Smooth muscle cell (in vitro differentiated cells): ENCODE data around the gene IHH. TPM values are rescaled to one million over a fixed set of nuclear protein-coding genes. Genes with fewer than 3 reads are reported as not detected.

Source experiments
- DNase-seq: peaks from one replicate; lab custom pipeline; 2025; ENCODE audit not compliant: unreplicated experiment; lab: John Stamatoyannopoulos, UW
- H2AFZ ChIP-seq: fragments of 200-600 bp; sonication (generic); 2 replicates; pipeline ENCODE4 v1.6.0; 2016; ENCODE audit warnings: antibody characterized with exemption, low read depth, mild to moderate bottlenecking
- H3F3A ChIP-seq: fragments of 200-600 bp; sonication (generic); 2 replicates; pipeline ENCODE4 v1.6.0; 2017; ENCODE audit warnings: antibody characterized with exemption, low read depth
- H3K27ac ChIP-seq: fragments of 200-600 bp; sonication (generic); 2 replicates; pipeline ENCODE4 v1.5.1; 2016; ENCODE audit warnings: low read depth, mild to moderate bottlenecking
- H3K27me3 ChIP-seq: fragments of 200-600 bp; sonication (generic); 2 replicates; pipeline ENCODE4 v1.6.1; 2016; ENCODE audit warnings: low read depth, mild to moderate bottlenecking
- H3K36me3 ChIP-seq: fragments of 200-600 bp; sonication (generic); 2 replicates; pipeline ENCODE4 v1.5.1; 2016; ENCODE audit warnings: low read depth
- H3K4me1 ChIP-seq: fragments of 200-600 bp; sonication (generic); 2 replicates; pipeline ENCODE4 v1.5.1; 2016; ENCODE audit warnings: low read depth
- H3K4me2 ChIP-seq: fragments of 200-600 bp; sonication (generic); 2 replicates; pipeline ENCODE4 v1.6.0; 2016; ENCODE audit warnings: mild to moderate bottlenecking
- H3K4me3 ChIP-seq: fragments of 200-600 bp; sonication (generic); 2 replicates; pipeline ENCODE4 v1.5.1; 2016; ENCODE audit warnings: mild to moderate bottlenecking
- H3K79me2 ChIP-seq: fragments of 200-600 bp; sonication (generic); 2 replicates; pipeline ENCODE4 v1.6.0; 2016; ENCODE audit warnings: low read depth, mild to moderate bottlenecking
- H3K9ac ChIP-seq: fragments of 200-600 bp; sonication (generic); 2 replicates; pipeline ENCODE4 v1.6.0; 2016; ENCODE audit warnings: low read depth
- H3K9me3 ChIP-seq: fragments of 200-600 bp; sonication (generic); replicated peaks from 2 replicates; pipeline ENCODE4 v1.5.1; 2016; ENCODE audit warnings: low read depth
- H4K20me1 ChIP-seq: fragments of 200-600 bp; sonication (generic); 2 replicates; pipeline ENCODE4 v1.6.0; 2016; ENCODE audit warnings: low read depth
- CTCF ChIP-seq: fragments of 200-600 bp; sonication (generic); IDR thresholded peaks from 2 replicates; pipeline ENCODE4 v1.5.1; 2017; ENCODE audit warnings: borderline replicate concordance, mild to moderate bottlenecking, antibody characterized with exemption; ENCODE audit not compliant: insufficient read depth, poor library complexity, severe bottlenecking
- WGBS: methylation state at CpG from one replicate; pipeline ENCODE4 v1.1.7; 2016; ENCODE audit warnings: low lambda C conversion rate; 5-methylcytosine and 5-hydroxymethylcytosine counted together
- polyA plus RNA-seq: library from polyadenylated mRNA; unstranded; fragments of >200 nt; fragmentation: Nextera tagmentation; extraction: Ambion mirVana; gene quantifications from 2 replicates; pipeline ENCODE4 v1.2.1, GENCODE V29; 2016
- total RNA-seq: library from RNA; depleted of rRNA; stranded (reverse); fragments of >200 nt; gene quantifications from 2 replicates; pipeline ENCODE4 v1.2.3, GENCODE V29; 2014

IHH gene
- total and polyA plus RNA-seq, 2 experiments from 2014 or later = 0.09 TPM; not detected in 1

- Histone ChIP-seq H3K4me3 (no peak overlapping the region), H3K36me3 (no peaks in the 10 kb centered on the region), H2AFZ (no peak overlapping the region), H3K9ac (no peak overlapping the region), H4K20me1 (peaks cover 15% of the 10 kb centered on the region), H3K9me3 (no peaks in the 10 kb centered on the region), H3K27me3 (no peaks in the 10 kb centered on the region), H3K4me1 (no peaks in the 10 kb centered on the region), H3K4me2 (no peak overlapping the region), H3K27ac (no peak overlapping the region), H3K79me2 (no peaks in the 10 kb centered on the region), H3F3A (no peaks in the 10 kb centered on the region)
- 83% methylated on average over 3 of the region's 3 CpGs for WGBS
- TF ChIP-seq CTCF = no peak
- no peak for DNase-seq
Observed at GRCh38 chr2:219106251-219106650, 45.5 kb upstream of the IHH start.

GRCh38 chr2:219104107-219105035 lies 43.6 kb upstream of the IHH start:
- H3K79me2 ChIP-seq = no peaks in the 10 kb centered on the region
- H3K36me3 ChIP-seq = no peaks in the 10 kb centered on the region
- H3K4me2 ChIP-seq = no peak overlapping the region
- TF ChIP-seq CTCF = peak; percentile 62
- DNase-seq = no peak
- no peaks in the 10 kb centered on the region for H3K9me3 ChIP-seq
- no peaks in the 10 kb centered on the region for H3F3A ChIP-seq
- H3K9ac ChIP-seq = no peak overlapping the region
- no peak overlapping the region for H3K27ac ChIP-seq
- H4K20me1 ChIP-seq = peaks cover 8% of the 10 kb centered on the region
- no peaks in the 10 kb centered on the region for H3K27me3 ChIP-seq
- 52% methylated on average over 4 of the region's 4 CpGs for WGBS
- H3K4me1 ChIP-seq = no peaks in the 10 kb centered on the region
- no peak overlapping the region for H2AFZ ChIP-seq
- H3K4me3 ChIP-seq = no peak overlapping the region

GRCh38 chr2:219099329-219099728 lies 38.6 kb upstream of the IHH start:
- no peaks in the 10 kb centered on the region for H3K9me3 ChIP-seq
- H3K9ac ChIP-seq = no peak overlapping the region
- DNase-seq = no peak
- TF ChIP-seq CTCF = no peak
- H3K27ac ChIP-seq = no peak overlapping the region
- WGBS = 79% methylated on average over 1 of the region's 1 CpG
- no peaks in the 10 kb centered on the region for H3K36me3 ChIP-seq
- H2AFZ ChIP-seq = no peak overlapping the region
- no peaks in the 10 kb centered on the region for H3K4me1 ChIP-seq
- H3K4me2 ChIP-seq = no peak overlapping the region
- no peaks in the 10 kb centered on the region for H3K27me3 ChIP-seq
- no peak overlapping the region for H3K4me3 ChIP-seq
- no peaks in the 10 kb centered on the region for H4K20me1 ChIP-seq
- H3F3A ChIP-seq = no peaks in the 10 kb centered on the region
- no peaks in the 10 kb centered on the region for H3K79me2 ChIP-seq
